Endothelial cell of umbilical vein (primary cell): ENCODE data around the gene BAZ1B. TPM values are rescaled to one million over a fixed set of nuclear protein-coding genes. Genes with fewer than 3 reads are reported as not detected.
"Not testable (repeated sequence)": the region's sequence is repeated elsewhere in the genome, so short reads cannot be mapped to it uniquely, and the experiment has no call there.

ENCODE experiments used
- BruUV-seq: library from RNA; stranded (reverse); fragments of 400-500 nt; replicated peaks from 2 replicates; lab custom pipeline; 2021; lab: Mats Ljungman, UMichigan
- CTCF ChIA-PET: fragments of 300-600, 350-600 bp; sonication (Branson Sonifier 250); formaldehyde crosslinking; loops from one replicate; lab custom pipeline; 2021; ENCODE audit warnings: antibody characterized with exemption, inconsistent platforms; lab: Charles Lee
- POLR2A ChIA-PET: fragments of 300-600, 350-600 bp; sonication (Branson Sonifier 250); formaldehyde crosslinking; loops from one replicate; lab custom pipeline; 2021; ENCODE audit warnings: antibody characterized with exemption, inconsistent platforms; lab: Charles Lee
- DNase-seq: peaks from one replicate; pipeline ENCODE4 v3.0.0-alpha.2; 2011; ENCODE audit warnings: low read depth, low spot score
- FAIRE-seq: peaks from 2 replicates; lab custom pipeline; 2011; peaks lifted over from hg19 to GRCh38; lab: Jason Lieb, UNC
- H2AFZ ChIP-seq: 2 replicates; pipeline ENCODE4 v1.6.0; 2012; ENCODE audit warnings: low read depth, low read length, control low read depth, inconsistent platforms
- H3K27ac ChIP-seq: 2 replicates; pipeline ENCODE4 v1.5.1; 2011; ENCODE audit warnings: low read depth, mild to moderate bottlenecking, control low read depth, low read length, moderate library complexity; ENCODE audit not compliant: insufficient read depth
- H3K27me3 ChIP-seq, 2 experiments: 2 replicates each; pipeline versions ENCODE4 v1.6.0 to v1.6.1; 2011; ENCODE audit warnings: low read length in 2 of 2, mixed read lengths in 1 of 2; ENCODE audit not compliant: control insufficient read depth in 2 of 2, insufficient read depth in 2 of 2
- H3K36me3 ChIP-seq, 2 experiments: 2 replicates in 1 of 2; 3 replicates in 1 of 2; pipeline ENCODE4 v1.5.1; 2011; ENCODE audit warnings: low read length in 2 of 2, mild to moderate bottlenecking in 1 of 2, moderate library complexity in 1 of 2; ENCODE audit not compliant: control insufficient read depth in 2 of 2, insufficient read depth in 2 of 2; ENCODE audit errors: extremely low read depth in 1 of 2
- H3K4me1 ChIP-seq: 3 replicates; pipeline ENCODE4 v1.5.1; 2011; ENCODE audit warnings: mild to moderate bottlenecking, low read length; ENCODE audit not compliant: control insufficient read depth, insufficient read depth; ENCODE audit errors: extremely low read depth
- H3K4me2 ChIP-seq: 2 replicates; pipeline ENCODE4 v1.6.1; 2011; ENCODE audit warnings: low read length, control low read depth, mixed read lengths; ENCODE audit not compliant: insufficient read depth
- H3K4me3 ChIP-seq, 3 experiments: fragments of 200-600 bp in 1 of 3; sonication (generic), shearing (Covaris generic) in 1 of 3; replicated peaks in 1 of 3; 2 replicates each; pipeline ENCODE4 v1.5.1; 2011 to 2016; ENCODE audit warnings: control low read depth in 3 of 3, low read length in 3 of 3, mild to moderate bottlenecking in 2 of 3, inconsistent platforms in 1 of 3, low read depth in 1 of 3, moderate library complexity in 1 of 3; ENCODE audit not compliant: insufficient read depth in 1 of 3
- H3K79me2 ChIP-seq: 2 replicates; pipeline ENCODE4 v1.6.0; 2012; ENCODE audit warnings: low read length, inconsistent platforms; ENCODE audit not compliant: control insufficient read depth, insufficient read depth
- H3K9ac ChIP-seq: replicated peaks from 2 replicates; pipeline ENCODE3; 2011; ENCODE audit warnings: low read length, control low read depth; ENCODE audit not compliant: insufficient read depth; ENCODE audit errors: extremely low read depth
- H3K9me1 ChIP-seq: replicated peaks from 3 replicates; pipeline ENCODE4 v1.6.0; 2011; ENCODE audit warnings: mild to moderate bottlenecking, low read length; ENCODE audit not compliant: control insufficient read depth, insufficient read depth; ENCODE audit errors: extremely low read depth
- H3K9me3 ChIP-seq: replicated peaks from 2 replicates; pipeline ENCODE4 v1.5.1; 2012; ENCODE audit warnings: low read length, inconsistent platforms; ENCODE audit not compliant: control insufficient read depth, insufficient read depth
- H4K20me1 ChIP-seq: replicated peaks from 2 replicates; pipeline ENCODE3; 2011; ENCODE audit warnings: mild to moderate bottlenecking, low read length; ENCODE audit not compliant: control insufficient read depth, insufficient read depth; ENCODE audit errors: extremely low read depth
- dilution Hi-C: fragments of 300-500 bp; cut with MboI; formaldehyde crosslinking; loops from one replicate; pipeline ENCODE4 v1.15.0; 2019; ENCODE audit warnings: low sequenced_read_pairs; ENCODE audit not compliant: extremely low pct_ligation_motif_present
- intact Hi-C: fragments of 100-400 bp; cut with micrococcal nuclease; formaldehyde crosslinking; loops from one replicate; pipeline ENCODE4 v1.10.0; 2022
- polyA plus RNA-seq, 4 experiments: library from polyadenylated mRNA; depleted of rRNA in 3 of 4; stranded (reverse) in 3 of 4; unstranded in 1 of 4; fragments of >200 nt; gene quantifications; 2 replicates each; pipeline versions ENCODE4 v1.2.1 to v1.2.3, GENCODE V29; 2011 to 2012; ENCODE audit warnings: missing spikeins in 1 of 4
- total RNA-seq: library from RNA; stranded (reverse); gene quantifications from 2 replicates; pipeline ENCODE4 v1.2.3, GENCODE V29; 2021

Gene BAZ1B
- total and polyA plus RNA-seq, 2 donors (not counting 3 experiments of a cell fraction or from before 2014, with no cell fraction given), result 16.2 to 74.7 TPM

DNA sequence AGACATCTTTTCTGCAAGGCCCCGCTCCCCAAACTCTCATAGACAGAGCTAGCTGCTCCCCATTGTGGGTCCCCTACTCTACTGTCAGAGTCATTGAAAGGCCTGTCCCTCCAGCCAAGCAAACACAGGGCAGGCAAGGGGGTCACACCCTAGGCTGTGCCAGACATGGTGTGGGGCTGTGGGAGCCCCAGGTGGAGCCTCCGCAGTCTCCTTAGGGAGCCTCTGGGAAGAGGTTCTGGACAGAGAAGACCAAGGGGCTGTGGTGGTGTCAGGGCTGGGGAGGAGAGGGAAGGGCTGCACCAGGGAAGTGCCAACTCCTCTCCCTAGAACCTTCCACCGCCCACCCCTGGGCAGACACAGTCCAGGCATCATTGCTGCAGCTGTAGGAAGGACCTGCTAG is 117.2 kb downstream of the BAZ1B start:
- H3K4me1 ChIP-seq, H3K9ac ChIP-seq, POLR2A ChIA-PET, CTCF ChIA-PET, H3K4me3 ChIP-seq, BruUV-seq, intact Hi-C loops, H3K79me2 ChIP-seq, FAIRE-seq, H4K20me1 ChIP-seq, H3K4me2 ChIP-seq, H3K9me3 ChIP-seq, H2AFZ ChIP-seq, dilution Hi-C loops, H3K27ac ChIP-seq, H3K36me3 ChIP-seq, H3K9me1 ChIP-seq, DNase-seq, H3K27me3 ChIP-seq: not testable (repeated sequence)

DNA sequence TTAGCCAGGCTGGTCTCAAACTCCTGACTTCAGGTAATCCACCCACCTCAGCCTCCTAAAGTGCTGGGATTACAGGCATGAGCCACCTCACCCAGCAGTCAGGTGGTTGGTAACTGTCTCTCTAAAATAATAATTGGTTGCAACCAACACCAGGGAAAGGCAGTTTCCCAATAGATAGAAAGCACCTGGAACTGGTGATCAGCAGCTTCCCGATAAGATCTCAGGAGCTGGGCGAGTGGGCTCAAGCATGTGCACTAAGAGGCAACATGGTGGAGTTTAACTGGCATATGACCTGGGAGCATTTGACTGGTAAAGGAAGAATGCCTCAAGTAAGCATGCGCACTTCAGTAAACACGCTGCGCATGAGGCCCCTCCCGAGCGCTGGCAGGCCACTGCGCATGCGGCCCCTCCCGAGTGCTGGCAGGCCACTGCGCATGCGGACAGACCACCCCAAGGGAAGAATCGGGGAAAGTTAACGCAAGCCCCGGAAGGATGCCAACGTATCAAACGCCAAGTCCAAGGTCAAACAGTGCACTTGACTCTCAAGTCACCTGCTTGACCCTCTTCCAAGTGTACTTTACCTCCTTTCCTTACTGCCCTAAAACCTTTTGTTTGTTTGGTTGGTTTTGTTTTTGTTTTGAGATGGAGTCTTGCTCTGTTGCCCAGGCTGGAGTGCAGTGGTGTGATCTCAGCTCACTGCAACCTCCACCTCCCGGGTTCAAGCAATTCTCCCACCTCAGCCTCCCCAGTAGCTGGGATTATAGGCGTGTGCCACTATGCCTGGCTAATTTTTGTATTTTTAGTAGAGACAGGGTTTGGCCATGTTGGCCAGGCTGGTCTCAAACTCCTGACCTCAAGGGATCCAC is 122.7 kb downstream of the BAZ1B start:
- H3K27ac ChIP-seq, H3K9me3 ChIP-seq, H3K4me3 ChIP-seq, dilution Hi-C loops, H4K20me1 ChIP-seq, H3K9ac ChIP-seq, H3K79me2 ChIP-seq, POLR2A ChIA-PET, H3K9me1 ChIP-seq, BruUV-seq, H3K4me1 ChIP-seq, H3K27me3 ChIP-seq, H3K36me3 ChIP-seq, FAIRE-seq, intact Hi-C loops: not testable (repeated sequence)
- H2AFZ ChIP-seq, result peak overlapping the region; percentile 56
- CTCF ChIA-PET, result interaction anchor here (1.2 kb wide), 1 partner anchor 57 kb away, joined by 3 read pairs; no protein-coding TSS in a partner anchor
- peak overlapping the region; percentile 25 for H3K4me2 ChIP-seq
- peak; percentile 82 for DNase-seq
